ENCODE data around the gene MLST8.

MLST8 gene

GRCh38 chr16:2163211-2163881 lies 41.9 kb upstream of the MLST8 start:
- Histone ChIP-seq H3K4me2 (ENCODE audit: low read length) (no peak overlapping the region), H3K4me3 (ENCODE audit: low read length) (no peak overlapping the region), H3K36me3 (ENCODE audit: insufficient read depth, low read length) (peaks cover 31% of the 10 kb centered on the region), H3K9me3 (replicated peaks; ENCODE audit: low read length) (no peaks in the 10 kb centered on the region), H3K27me3 (ENCODE audit: control insufficient read depth, insufficient read depth, low read length) (no peaks in the 10 kb centered on the region), H3K4me1 (ENCODE audit: control insufficient read depth, insufficient read depth, low read length) (peaks cover 42% of the 10 kb centered on the region), H3K9ac (ENCODE audit: low read depth, low read length) (no peak overlapping the region)

GRCh38 chr16:2165861-2166260 lies 39.4 kb upstream of the MLST8 start:
- Histone ChIP-seq H3K4me1 (ENCODE audit: control insufficient read depth, insufficient read depth, low read length) (peaks cover 18% of the 10 kb centered on the region), H3K36me3 (ENCODE audit: insufficient read depth, low read length) (peaks cover 44% of the 10 kb centered on the region)

GRCh38 chr16:2166263-2167067 lies 38.8 kb upstream of the MLST8 start:
- no peaks in the 10 kb centered on the region for H3K9me3 ChIP-seq (replicated peaks; ENCODE audit: low read length)
- peaks cover 13% of the 10 kb centered on the region for H3K4me1 ChIP-seq (ENCODE audit: control insufficient read depth, insufficient read depth, low read length)
- no peaks in the 10 kb centered on the region for H3K27me3 ChIP-seq (ENCODE audit: control insufficient read depth, insufficient read depth, low read length)
- peaks cover 46% of the 10 kb centered on the region for H3K36me3 ChIP-seq (ENCODE audit: insufficient read depth, low read length)
- no peak overlapping the region for H3K4me2 ChIP-seq (ENCODE audit: low read length)
- H3K9ac ChIP-seq (ENCODE audit: low read depth, low read length): no peak overlapping the region
- H3K4me3 ChIP-seq (ENCODE audit: low read length): no peak overlapping the region

More at GRCh38 chr16:2165861-2166260, 39.4 kb upstream of the MLST8 start:
- no peaks in the 10 kb centered on the region for H3K27me3 ChIP-seq (ENCODE audit: control insufficient read depth, insufficient read depth, low read length)
- no peaks in the 10 kb centered on the region for H3K9me3 ChIP-seq (replicated peaks; ENCODE audit: low read length)
- no peak overlapping the region for H3K4me2 ChIP-seq (ENCODE audit: low read length)
- H3K9ac ChIP-seq (ENCODE audit: low read depth, low read length): no peak overlapping the region
- no peak overlapping the region for H3K4me3 ChIP-seq (ENCODE audit: low read length)

- no peaks in the 10 kb centered on the region for H3K27me3 ChIP-seq (ENCODE audit: control insufficient read depth, insufficient read depth, low read length)
- H3K9me3 ChIP-seq (replicated peaks; ENCODE audit: low read length): no peaks in the 10 kb centered on the region
- H3K4me2 ChIP-seq (ENCODE audit: low read length): no peak overlapping the region
- H3K4me1 ChIP-seq (ENCODE audit: control insufficient read depth, insufficient read depth, low read length): peaks cover 7% of the 10 kb centered on the region
- H3K36me3 ChIP-seq (ENCODE audit: insufficient read depth, low read length): peaks cover 50% of the 10 kb centered on the region
- H3K9ac ChIP-seq (ENCODE audit: low read depth, low read length): no peak overlapping the region
- no peak overlapping the region for H3K4me3 ChIP-seq (ENCODE audit: low read length)
These were observed 38.1 kb upstream of the MLST8 start for GRCh38 chr16:2167068-2167638.

- H3K9ac ChIP-seq (ENCODE audit: low read depth, low read length): no peak overlapping the region
- no peak overlapping the region for H3K4me3 ChIP-seq (ENCODE audit: low read length)
- H3K36me3 ChIP-seq (ENCODE audit: insufficient read depth, low read length): peaks cover 65% of the 10 kb centered on the region
- H3K27me3 ChIP-seq (ENCODE audit: control insufficient read depth, insufficient read depth, low read length): no peaks in the 10 kb centered on the region
- no peaks in the 10 kb centered on the region for H3K4me1 ChIP-seq (ENCODE audit: control insufficient read depth, insufficient read depth, low read length)
- no peaks in the 10 kb centered on the region for H3K9me3 ChIP-seq (replicated peaks; ENCODE audit: low read length)
- no peak overlapping the region for H3K4me2 ChIP-seq (ENCODE audit: low read length)
These were observed 35.2 kb upstream of the MLST8 start for GRCh38 chr16:2170080-2170479.

DNA sequence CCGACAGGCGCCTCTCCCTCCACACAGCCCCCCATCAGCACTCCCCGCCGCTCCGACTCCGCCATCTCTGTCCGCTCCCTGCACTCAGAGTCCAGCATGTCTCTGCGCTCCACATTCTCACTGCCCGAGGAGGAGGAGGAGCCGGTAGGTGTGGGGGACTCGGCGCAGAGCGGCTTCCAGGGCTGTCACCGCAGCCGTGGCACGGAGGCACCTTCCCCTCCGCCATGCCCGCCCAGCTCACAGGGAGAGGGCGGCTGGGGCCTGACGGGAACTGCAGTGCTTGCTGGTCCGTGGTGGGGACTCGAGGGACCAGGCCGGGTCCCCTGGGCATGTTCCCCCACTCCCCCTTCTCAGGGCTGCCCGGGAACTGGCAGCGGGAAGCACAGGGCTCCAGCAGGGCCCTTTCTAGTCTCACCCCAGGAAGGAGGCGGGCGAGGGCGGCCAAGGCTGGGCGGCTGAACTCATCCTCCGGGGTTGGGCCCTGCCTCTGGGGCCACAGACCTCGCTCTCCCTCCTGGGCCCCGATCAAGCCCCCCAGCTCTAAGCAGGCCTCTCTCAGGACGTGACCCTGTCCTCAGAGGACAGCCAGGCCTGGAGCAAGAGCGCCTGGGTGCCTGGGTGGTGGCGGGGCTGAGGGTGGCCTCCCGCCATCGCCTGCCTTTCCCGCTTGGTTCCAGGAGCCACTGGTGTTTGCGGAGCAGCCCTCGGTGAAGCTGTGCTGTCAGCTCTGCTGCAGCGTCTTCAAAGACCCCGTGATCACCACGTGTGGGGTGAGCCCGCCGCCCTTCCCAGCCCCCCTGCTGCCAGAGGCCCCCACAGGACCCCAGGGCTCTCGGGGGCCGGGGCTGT lies 34.4 kb upstream of the MLST8 start:
- Histone ChIP-seq H3K36me3 (ENCODE audit: insufficient read depth, low read length) (peaks cover 71% of the 10 kb centered on the region), H3K9ac (ENCODE audit: low read depth, low read length) (no peak overlapping the region), H3K4me1 (ENCODE audit: control insufficient read depth, insufficient read depth, low read length) (no peaks in the 10 kb centered on the region)

DNA sequence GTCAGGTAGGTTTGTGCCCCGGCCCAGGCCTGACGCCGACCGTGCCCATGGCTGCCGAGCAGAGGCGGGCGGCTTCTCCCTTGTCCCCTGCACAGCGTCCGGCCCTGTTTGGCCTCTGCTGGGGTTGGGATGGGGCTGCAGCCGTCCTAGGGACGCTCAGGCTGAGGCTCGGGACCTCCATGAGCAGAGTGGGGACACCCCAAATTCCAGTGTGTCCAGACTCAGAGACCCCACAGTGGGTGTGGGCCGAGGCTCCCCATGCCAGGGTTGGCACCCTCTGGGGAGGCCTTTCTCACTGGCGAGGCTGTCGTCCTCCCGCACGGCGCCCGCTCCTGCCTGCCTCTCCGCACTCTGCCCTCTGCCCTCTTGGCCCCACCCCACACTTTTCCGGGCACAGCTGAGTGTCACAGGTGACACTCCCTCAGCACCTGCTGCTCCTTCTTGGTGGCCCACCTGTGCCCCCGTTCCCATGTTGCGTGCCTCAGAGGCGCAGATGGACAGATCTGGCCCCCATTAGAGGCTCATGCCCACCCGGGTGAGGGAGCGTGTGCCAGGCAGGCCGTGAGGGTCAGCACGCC lies 33.6 kb upstream of the MLST8 start:
- H3K9me3 ChIP-seq (replicated peaks; ENCODE audit: low read length): no peaks in the 10 kb centered on the region
- H3K9ac ChIP-seq (ENCODE audit: low read depth, low read length): no peak overlapping the region
- no peaks in the 10 kb centered on the region for H3K4me1 ChIP-seq (ENCODE audit: control insufficient read depth, insufficient read depth, low read length)
- H3K27me3 ChIP-seq (ENCODE audit: control insufficient read depth, insufficient read depth, low read length): no peaks in the 10 kb centered on the region
- H3K4me2 ChIP-seq (ENCODE audit: low read length): no peak overlapping the region
- peaks cover 69% of the 10 kb centered on the region for H3K36me3 ChIP-seq (ENCODE audit: insufficient read depth, low read length)
- H3K4me3 ChIP-seq (ENCODE audit: low read length): no peak overlapping the region

More for the DNA sequence above, 34.4 kb upstream of the MLST8 start:
- Histone ChIP-seq H3K27me3 (ENCODE audit: control insufficient read depth, insufficient read depth, low read length) (no peaks in the 10 kb centered on the region), H3K4me2 (ENCODE audit: low read length) (no peak overlapping the region), H3K9me3 (replicated peaks; ENCODE audit: low read length) (no peaks in the 10 kb centered on the region), H3K4me3 (ENCODE audit: low read length) (no peak overlapping the region)

GRCh38 chr16:2172688-2173335 lies 32.4 kb upstream of the MLST8 start:
- Histone ChIP-seq H3K9me3 (replicated peaks; ENCODE audit: low read length) (no peaks in the 10 kb centered on the region), H3K4me2 (ENCODE audit: low read length) (no peak overlapping the region), H3K4me3 (ENCODE audit: low read length) (no peak overlapping the region), H3K4me1 (ENCODE audit: control insufficient read depth, insufficient read depth, low read length) (no peaks in the 10 kb centered on the region), H3K27me3 (ENCODE audit: control insufficient read depth, insufficient read depth, low read length) (no peaks in the 10 kb centered on the region), H3K9ac (ENCODE audit: low read depth, low read length) (no peak overlapping the region), H3K36me3 (ENCODE audit: insufficient read depth, low read length) (peaks cover 70% of the 10 kb centered on the region)

- Histone ChIP-seq H3K27me3 (ENCODE audit: control insufficient read depth, insufficient read depth, low read length) (no peaks in the 10 kb centered on the region), H3K4me1 (ENCODE audit: control insufficient read depth, insufficient read depth, low read length) (no peaks in the 10 kb centered on the region), H3K4me2 (ENCODE audit: low read length) (no peak overlapping the region), H3K9ac (ENCODE audit: low read depth, low read length) (no peak overlapping the region), H3K4me3 (ENCODE audit: low read length) (no peak overlapping the region), H3K36me3 (ENCODE audit: insufficient read depth, low read length) (peaks cover 65% of the 10 kb centered on the region), H3K9me3 (replicated peaks; ENCODE audit: low read length) (no peaks in the 10 kb centered on the region)
These were observed 31.9 kb upstream of the MLST8 start for GRCh38 chr16:2173366-2173765.

- H3K4me1 ChIP-seq (ENCODE audit: control insufficient read depth, insufficient read depth, low read length): no peaks in the 10 kb centered on the region
- H3K27me3 ChIP-seq (ENCODE audit: control insufficient read depth, insufficient read depth, low read length): no peaks in the 10 kb centered on the region
- H3K36me3 ChIP-seq (ENCODE audit: insufficient read depth, low read length): peaks cover 61% of the 10 kb centered on the region
- H3K9me3 ChIP-seq (replicated peaks; ENCODE audit: low read length): no peaks in the 10 kb centered on the region
- no peak overlapping the region for H3K4me2 ChIP-seq (ENCODE audit: low read length)
- no peak overlapping the region for H3K9ac ChIP-seq (ENCODE audit: low read depth, low read length)
- H3K4me3 ChIP-seq (ENCODE audit: low read length): no peak overlapping the region
These were observed 31.3 kb upstream of the MLST8 start for GRCh38 chr16:2173916-2174315.
